ENCODE measurements around the gene PCCA. TPM values are rescaled to one million over a fixed set of nuclear protein-coding genes. Genes with fewer than 3 reads are reported as not detected.
A peak's percentile ranks its signal among the peaks of the same experiment; 100 is the strongest.

The PCCA gene
- total and polyA plus RNA-seq, 2 of the 13 experiments (the other 11 are each of a cell fraction or from before 2014, with no cell fraction given), result 15.0 to 32.2 TPM

GRCh38 chr13:100525453-100526317, 436.8 kb downstream of the PCCA start (continued):
- TF ChIP-seq ARID2 (CRISPR knock-in tag; IDR thresholded peaks at IDR 0.05; ENCODE audit: borderline replicate concordance), result no peak
- no peak for TF ChIP-seq ZNF569 (CRISPR knock-in tag; IDR thresholded peaks at IDR 0.05; ENCODE audit: borderline replicate concordance)
- TF ChIP-seq NFYC (CRISPR knock-in tag; IDR thresholded peaks at IDR 0.05), result no peak
- no peak for TF ChIP-seq KDM2A (CRISPR knock-in tag; IDR thresholded peaks at IDR 0.05; ENCODE audit: borderline replicate concordance, low read depth)
- no peak for TF ChIP-seq ZNF616 (CRISPR knock-in tag; IDR thresholded peaks at IDR 0.05; ENCODE audit: low read depth)
- TF ChIP-seq KLF13 (CRISPR knock-in tag; IDR thresholded peaks at IDR 0.05), result no peak
- no peak for TF ChIP-seq MAFK (conservative IDR thresholded peaks at IDR 0.05 in 1 of 2, IDR thresholded peaks at IDR 0.05 in 1 of 2; ENCODE audit: low read length in 2 of 2)
- TF ChIP-seq ZNF121 (CRISPR knock-in tag; IDR thresholded peaks at IDR 0.05), result no peak
- no peak for TF ChIP-seq ZNF512 (CRISPR knock-in tag; IDR thresholded peaks at IDR 0.05)
- no peak for TF ChIP-seq NCOA1 (CRISPR knock-in tag; IDR thresholded peaks at IDR 0.05)
- no peak for TF ChIP-seq ATM (IDR thresholded peaks at IDR 0.05; ENCODE audit: borderline replicate concordance)
- no peak for TF ChIP-seq USF2 (IDR thresholded peaks at IDR 0.05; ENCODE audit: low read depth, low read length)
- no peak for TF ChIP-seq USF2 (CRISPR knock-in tag; IDR thresholded peaks at IDR 0.05; ENCODE audit: borderline replicate concordance)
- TF ChIP-seq HOMEZ (CRISPR knock-in tag; IDR thresholded peaks at IDR 0.05; ENCODE audit: low read depth), result no peak
- TF ChIP-seq ZSCAN12 (CRISPR knock-in tag; IDR thresholded peaks at IDR 0.05), result no peak
- peak; percentile 63; the same call in 1 of the 2 replicates for TF ChIP-seq ZFY (CRISPR knock-in tag; IDR thresholded peaks at IDR 0.05)
- no peak for TF ChIP-seq TBL1XR1 (IDR thresholded peaks at IDR 0.05; ENCODE audit: borderline replicate concordance, low read length, partially characterized antibody)
- no peak for TF ChIP-seq THAP7 (CRISPR knock-in tag; IDR thresholded peaks at IDR 0.05)
- TF ChIP-seq ASH2L (IDR thresholded peaks at IDR 0.05; ENCODE audit: insufficient read length, low read depth, low read length), result no peak
- TF ChIP-seq MLLT10 (CRISPR knock-in tag; IDR thresholded peaks at IDR 0.05), result no peak
- no peak for TF ChIP-seq STAG1 (CRISPR knock-in tag; IDR thresholded peaks at IDR 0.05)
- TF ChIP-seq MYC (CRISPR knock-in tag; IDR thresholded peaks at IDR 0.05; ENCODE audit: borderline replicate concordance), result peak; percentile 25; the same call in 1 of the 2 replicates
- peak; percentile 62; the same call in 1 of the 2 replicates for TF ChIP-seq ZNF788 (CRISPR knock-in tag; IDR thresholded peaks at IDR 0.05; ENCODE audit: borderline replicate concordance)
- no peak; the same call in 1 of the 2 replicates for TF ChIP-seq NFKB2 (CRISPR knock-in tag; IDR thresholded peaks at IDR 0.05; ENCODE audit: borderline replicate concordance)
- TF ChIP-seq KLF9 (CRISPR knock-in tag; IDR thresholded peaks at IDR 0.05; ENCODE audit: low read depth), result peak; percentile 46; the same call in 1 of the 2 replicates
